A549 treated with dexamethasone at 1 μM for 4 hours (cell line): ENCODE data around the gene VSTM2B. TPM values are rescaled to one million over a fixed set of nuclear protein-coding genes. Genes with fewer than 3 reads are reported as not detected.

Source experiments
- total RNA-seq: library from RNA; stranded (reverse); fragments of 200-300 nt; extraction: Qiagen RNA extraction; gene quantifications from 5 replicates; pipeline ENCODE4 v1.2.3, GENCODE V29; 2022

Gene VSTM2B
- total RNA-seq: 0.09 TPM in 1 of 5 replicates, not detected in the others

DNA sequence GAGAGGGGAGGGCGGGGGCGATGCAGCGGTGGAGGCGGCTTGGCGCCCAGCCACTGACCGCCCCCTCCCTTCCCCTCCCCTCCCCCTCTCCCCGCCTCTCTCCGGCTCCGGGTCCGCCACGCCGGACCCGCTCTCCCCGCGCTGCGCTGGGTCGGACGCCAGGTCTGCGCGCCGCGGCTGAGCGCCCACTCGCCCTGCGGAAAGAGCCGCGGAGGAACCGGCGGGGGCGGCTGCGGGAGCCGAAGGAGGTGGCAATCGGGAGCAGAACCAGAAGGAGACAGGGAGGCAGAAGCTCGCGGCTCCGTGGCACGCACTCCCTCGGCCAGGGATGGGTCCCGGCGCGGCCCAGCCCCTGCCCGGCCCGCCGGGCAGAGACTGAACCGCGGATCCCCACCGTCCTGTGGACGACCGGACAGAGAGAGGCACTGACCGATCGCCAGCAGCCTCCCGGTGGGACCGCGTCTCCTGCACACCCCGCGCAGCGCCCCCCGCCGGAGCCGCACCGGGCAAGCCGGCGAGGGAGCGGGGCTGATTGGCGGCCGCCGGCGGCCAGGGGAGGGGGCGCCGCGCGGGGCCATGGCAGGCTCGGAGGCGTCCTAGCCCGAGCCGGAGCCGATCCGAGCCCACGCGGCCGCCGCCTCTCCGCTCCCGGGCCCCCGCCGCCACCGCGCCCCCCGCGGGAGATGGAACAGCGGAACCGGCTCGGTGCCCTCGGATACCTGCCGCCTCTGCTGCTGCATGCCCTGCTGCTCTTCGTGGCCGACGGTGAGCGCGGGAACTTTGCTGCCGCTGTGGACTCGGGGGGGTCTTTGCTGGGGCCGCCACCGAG, at the start of gene VSTM2B:
VSTM2B (plus strand) TSS at position 94 of the 829 bp plus-strand sequence; CDS start at position 684, 590 bp downstream.

DNA sequence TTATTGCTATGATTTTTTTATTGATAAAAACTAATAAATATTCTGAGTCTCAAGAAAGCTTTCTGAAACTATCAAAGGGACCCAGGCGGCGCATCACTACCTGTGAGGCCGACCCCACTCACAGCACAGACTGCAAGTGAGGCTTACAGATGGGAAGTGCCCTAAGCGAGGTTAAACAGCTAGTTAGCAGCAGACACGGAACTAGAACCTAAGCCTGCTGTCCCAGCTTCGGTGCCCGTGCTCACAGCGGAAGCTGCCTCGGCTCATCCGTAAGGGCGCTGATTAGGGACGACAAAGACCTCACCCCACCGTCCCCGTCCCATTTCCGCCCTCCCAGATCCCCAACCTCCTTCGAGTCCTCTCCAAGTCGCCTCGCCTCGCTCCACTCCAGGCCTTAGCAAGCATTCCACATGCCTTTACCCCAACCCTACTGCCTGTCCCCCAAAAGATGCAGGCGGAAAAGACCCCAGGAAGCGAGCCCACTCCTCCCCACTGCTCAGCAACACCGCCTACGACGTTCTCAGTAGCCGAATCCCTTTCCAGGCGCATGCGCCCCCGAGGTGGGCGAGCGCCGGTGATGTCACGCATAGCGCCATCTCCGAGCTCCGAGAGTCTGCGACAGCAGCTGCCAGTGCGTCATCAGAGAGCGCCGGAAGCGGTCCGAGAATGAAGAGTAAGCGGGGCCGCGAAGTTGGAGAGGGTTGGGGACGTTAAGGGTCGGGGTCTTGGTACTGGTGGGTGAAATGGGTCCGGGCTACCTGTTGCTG, 80.0 kb downstream of the VSTM2B start, which contains the start of gene POP4:
POP4 (plus strand) TSS at position 631 of the 767 bp plus-strand sequence; CDS start at position 667, 36 bp downstream.

Other genes starting within 250 kb of the VSTM2B start
- 191 to 229 TPM (median 192 TPM) in 5 replicates for gene POP4, start 80.3 kb downstream of the VSTM2B start, total RNA-seq
- 5.7 to 7.2 TPM (median 6.7 TPM) in 5 replicates for gene PLEKHF1, start 139.5 kb downstream of the VSTM2B start, total RNA-seq
- gene C19orf12, start 189.3 kb downstream of the VSTM2B start, total RNA-seq: 40.1 to 48.6 TPM (median 44.8 TPM) in 5 replicates